ENCODE results near the gene SIK2. TPM values are rescaled to one million over a fixed set of nuclear protein-coding genes. Genes with fewer than 3 reads are reported as not detected.

SIK2 gene
- total RNA-seq, 1 experiment from 2014 or later = 13.0 TPM

DNA sequence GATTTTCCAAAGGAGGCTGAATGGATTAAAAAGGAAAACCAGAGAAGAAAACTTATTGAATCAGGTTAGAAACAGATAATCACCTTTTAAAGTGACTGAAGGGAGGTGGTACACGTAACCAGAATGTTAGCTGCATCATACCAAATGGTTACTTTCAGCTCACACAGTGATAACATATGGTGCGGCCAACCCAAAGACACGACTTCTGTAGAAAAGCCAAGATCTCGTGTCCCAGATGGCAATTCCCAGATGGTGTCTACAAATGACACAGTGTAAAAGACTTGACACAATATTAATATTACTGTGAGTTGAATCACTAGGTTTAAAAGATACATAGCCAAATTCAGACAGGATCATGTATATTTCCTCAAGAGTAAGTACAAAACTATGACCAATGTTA, 158.8 kb downstream of the SIK2 start:
- CTCF ChIA-PET = no interaction called here
- intact Hi-C loops (cut with micrococcal nuclease) = no loop called here
- Histone ChIP-seq H3K79me2 (ENCODE audit: insufficient read depth, low read length) (peaks cover 14% of the 10 kb centered on the region), H3K36me3 (ENCODE audit: control insufficient read depth in 1 of 2, insufficient read depth in 2 of 2, low read length in 2 of 2) (peaks cover 39 to 40% of the 10 kb centered on the region in 2 experiments; a peak in 3 of 4 replicates), H3K9me3 (ENCODE audit: control insufficient read depth in 1 of 2, insufficient read depth in 1 of 2, low read depth in 1 of 2, low read length in 2 of 2) (no peaks in the 10 kb centered on the region), H3K27me3 (ENCODE audit: insufficient read depth, low read length) (no peaks in the 10 kb centered on the region), H3K9me2 (ENCODE audit: insufficient read depth) (no peaks in the 10 kb centered on the region), H3K27ac (ENCODE audit: low read depth, low read length) (no peak overlapping the region), H3K4me1 (ENCODE audit: control insufficient read depth in 1 of 2, insufficient read depth in 2 of 2, low read length in 2 of 2) (peaks cover 0 to 7% of the 10 kb centered on the region in 2 experiments; a peak in 1 of 4 replicates), H3K4me3 (replicated peaks in 1 of 2; ENCODE audit: low read depth in 1 of 2, low read length in 2 of 2) (no peak overlapping the region), H3K9ac (ENCODE audit: low read length) (no peak overlapping the region), H3K4me2 (ENCODE audit: low read length) (no peak overlapping the region), H4K20me1 (ENCODE audit: insufficient read depth) (no peaks in the 10 kb centered on the region), H2AFZ (ENCODE audit: low read depth, low read length, poor library complexity, severe bottlenecking) (no peak overlapping the region)
- RAD21 ChIA-PET (ENCODE audit: low non-redundant PET in 1 of 2, low total read pairs in 2 of 2, uncharacterized antibody in 2 of 2, unreplicated experiment in 2 of 2) = no interaction called here
- POLR2A ChIA-PET = interaction anchor here (0.6 kb wide), 1 partner anchor 1427 kb away, joined by 3 read pairs; no protein-coding TSS in a partner anchor
- TF ChIP-seq CBX3 (IDR thresholded peaks at IDR 0.05; ENCODE audit: low read depth) = no peak
- no TSS peak for BruUV-seq (replicated peaks)
- no peak for DNase-seq (ENCODE audit: low read depth, low spot score)
- no peak for ATAC-seq

- no peaks in the 10 kb centered on the region for H3K27me3 ChIP-seq (ENCODE audit: insufficient read depth, low read length)
- intact Hi-C loops (cut with micrococcal nuclease) = no loop called here
- H3K27ac ChIP-seq (ENCODE audit: low read depth, low read length) = no peak overlapping the region
- ChIA-PET CTCF (interaction anchor here (1.0 to 2.3 kb wide), 2 partner anchors 158 to 308 kb away, joined by 3 to 6 read pairs; no protein-coding TSS in a partner anchor), RAD21 (ENCODE audit: low non-redundant PET in 1 of 2, low total read pairs in 2 of 2, uncharacterized antibody in 2 of 2, unreplicated experiment in 2 of 2) (no interaction called here), POLR2A (no interaction called here)
- no peak overlapping the region for H3K4me3 ChIP-seq (replicated peaks in 1 of 2; ENCODE audit: low read depth in 1 of 2, low read length in 2 of 2)
- H3K4me2 ChIP-seq (ENCODE audit: low read length) = no peak overlapping the region
- H4K20me1 ChIP-seq (ENCODE audit: insufficient read depth) = no peaks in the 10 kb centered on the region
- no TSS peak for BruUV-seq (replicated peaks)
- DNase-seq (ENCODE audit: low read depth, low spot score) (no peak), ATAC-seq (no peak)
- no peaks in the 10 kb centered on the region for H3K9me3 ChIP-seq (ENCODE audit: control insufficient read depth in 1 of 2, insufficient read depth in 1 of 2, low read depth in 1 of 2, low read length in 2 of 2)
- no peak overlapping the region for H3K9ac ChIP-seq (ENCODE audit: low read length)
- H3K9me2 ChIP-seq (ENCODE audit: insufficient read depth) = no peaks in the 10 kb centered on the region
- no peak for TF ChIP-seq JUND (IDR thresholded peaks at IDR 0.05)
- no peak for TF ChIP-seq POLR2AphosphoS5 (IDR thresholded peaks at IDR 0.05; ENCODE audit: low read depth, low read length)
- TF ChIP-seq CEBPB (IDR thresholded peaks at IDR 0.05; ENCODE audit: low read depth) = no peak
- TF ChIP-seq, protein P1, sequence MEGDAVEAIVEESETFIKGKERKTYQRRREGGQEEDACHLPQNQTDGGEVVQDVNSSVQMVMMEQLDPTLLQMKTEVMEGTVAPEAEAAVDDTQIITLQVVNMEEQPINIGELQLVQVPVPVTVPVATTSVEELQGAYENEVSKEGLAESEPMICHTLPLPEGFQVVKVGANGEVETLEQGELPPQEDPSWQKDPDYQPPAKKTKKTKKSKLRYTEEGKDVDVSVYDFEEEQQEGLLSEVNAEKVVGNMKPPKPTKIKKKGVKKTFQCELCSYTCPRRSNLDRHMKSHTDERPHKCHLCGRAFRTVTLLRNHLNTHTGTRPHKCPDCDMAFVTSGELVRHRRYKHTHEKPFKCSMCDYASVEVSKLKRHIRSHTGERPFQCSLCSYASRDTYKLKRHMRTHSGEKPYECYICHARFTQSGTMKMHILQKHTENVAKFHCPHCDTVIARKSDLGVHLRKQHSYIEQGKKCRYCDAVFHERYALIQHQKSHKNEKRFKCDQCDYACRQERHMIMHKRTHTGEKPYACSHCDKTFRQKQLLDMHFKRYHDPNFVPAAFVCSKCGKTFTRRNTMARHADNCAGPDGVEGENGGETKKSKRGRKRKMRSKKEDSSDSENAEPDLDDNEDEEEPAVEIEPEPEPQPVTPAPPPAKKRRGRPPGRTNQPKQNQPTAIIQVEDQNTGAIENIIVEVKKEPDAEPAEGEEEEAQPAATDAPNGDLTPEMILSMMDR (IDR thresholded peaks at IDR 0.05 in 2 of 3, conservative IDR thresholded peaks at IDR 0.05 in 1 of 3; ENCODE audit: borderline replicate concordance in 1 of 3, insufficient read depth in 1 of 3, low read depth in 2 of 3, low read length in 2 of 3) = no peak
- no peak for TF ChIP-seq POLR2A (IDR thresholded peaks at IDR 0.05; ENCODE audit: borderline replicate concordance, extremely low read depth, insufficient read depth, insufficient read length)
- TF ChIP-seq FOSL1 (IDR thresholded peaks at IDR 0.05; ENCODE audit: low read depth) = no peak
- no peak for TF ChIP-seq SP1 (IDR thresholded peaks at IDR 0.05; ENCODE audit: low read depth)
- TF ChIP-seq EZH2phosphoT487 (IDR thresholded peaks at IDR 0.05; ENCODE audit: borderline replicate concordance) = no peak
- TF ChIP-seq, protein P2, sequence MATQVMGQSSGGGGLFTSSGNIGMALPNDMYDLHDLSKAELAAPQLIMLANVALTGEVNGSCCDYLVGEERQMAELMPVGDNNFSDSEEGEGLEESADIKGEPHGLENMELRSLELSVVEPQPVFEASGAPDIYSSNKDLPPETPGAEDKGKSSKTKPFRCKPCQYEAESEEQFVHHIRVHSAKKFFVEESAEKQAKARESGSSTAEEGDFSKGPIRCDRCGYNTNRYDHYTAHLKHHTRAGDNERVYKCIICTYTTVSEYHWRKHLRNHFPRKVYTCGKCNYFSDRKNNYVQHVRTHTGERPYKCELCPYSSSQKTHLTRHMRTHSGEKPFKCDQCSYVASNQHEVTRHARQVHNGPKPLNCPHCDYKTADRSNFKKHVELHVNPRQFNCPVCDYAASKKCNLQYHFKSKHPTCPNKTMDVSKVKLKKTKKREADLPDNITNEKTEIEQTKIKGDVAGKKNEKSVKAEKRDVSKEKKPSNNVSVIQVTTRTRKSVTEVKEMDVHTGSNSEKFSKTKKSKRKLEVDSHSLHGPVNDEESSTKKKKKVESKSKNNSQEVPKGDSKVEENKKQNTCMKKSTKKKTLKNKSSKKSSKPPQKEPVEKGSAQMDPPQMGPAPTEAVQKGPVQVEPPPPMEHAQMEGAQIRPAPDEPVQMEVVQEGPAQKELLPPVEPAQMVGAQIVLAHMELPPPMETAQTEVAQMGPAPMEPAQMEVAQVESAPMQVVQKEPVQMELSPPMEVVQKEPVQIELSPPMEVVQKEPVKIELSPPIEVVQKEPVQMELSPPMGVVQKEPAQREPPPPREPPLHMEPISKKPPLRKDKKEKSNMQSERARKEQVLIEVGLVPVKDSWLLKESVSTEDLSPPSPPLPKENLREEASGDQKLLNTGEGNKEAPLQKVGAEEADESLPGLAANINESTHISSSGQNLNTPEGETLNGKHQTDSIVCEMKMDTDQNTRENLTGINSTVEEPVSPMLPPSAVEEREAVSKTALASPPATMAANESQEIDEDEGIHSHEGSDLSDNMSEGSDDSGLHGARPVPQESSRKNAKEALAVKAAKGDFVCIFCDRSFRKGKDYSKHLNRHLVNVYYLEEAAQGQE (IDR thresholded peaks at IDR 0.05; ENCODE audit: low read depth) = no peak
- peaks cover 34 to 37% of the 10 kb centered on the region in 2 experiments; a peak in 2 of 4 replicates for H3K36me3 ChIP-seq (ENCODE audit: control insufficient read depth in 1 of 2, insufficient read depth in 2 of 2, low read length in 2 of 2)
- no peak overlapping the region for H2AFZ ChIP-seq (ENCODE audit: low read depth, low read length, poor library complexity, severe bottlenecking)
- peaks cover 15% of the 10 kb centered on the region for H3K79me2 ChIP-seq (ENCODE audit: insufficient read depth, low read length)
- peaks cover 5 to 17% of the 10 kb centered on the region in 2 experiments for H3K4me1 ChIP-seq (ENCODE audit: control insufficient read depth in 1 of 2, insufficient read depth in 2 of 2, low read length in 2 of 2)
Observed at GRCh38 chr11:111762526-111762925, 160.3 kb downstream of the SIK2 start.

Data from HCT116 (cell line).